Left ventricle myocardium superior (tissue), 1 donor: Measurements from ENCODE around the gene VPS4A. TPM values are rescaled to one million over a fixed set of nuclear protein-coding genes. Genes with fewer than 3 reads are reported as not detected.
"Not testable (repeated sequence)": the region's sequence is repeated elsewhere in the genome, so short reads cannot be mapped to it uniquely, and the experiment has no call there.

ENCODE experiments used
- ATAC-seq: fragments of 200-7000 bp; cut with Tn5 transposase; one replicate; pipeline ENCODE4 v1.9.1; 2020; ENCODE audit warnings: mild to moderate bottlenecking, moderate library complexity
- DNase-seq: peaks from one replicate; pipeline ENCODE4 v3.0.0-alpha.2; 2020
- intact Hi-C: fragments of 100-400 bp; cut with micrococcal nuclease; formaldehyde crosslinking; loops from one replicate; pipeline ENCODE4 v1.11.0; 2022
- long read RNA-seq: library from polyadenylated mRNA; unstranded; transcript quantifications from one replicate; pipeline ENCODE4 v2.0.0, GENCODE V29; 2021
- total RNA-seq: library from RNA; stranded (reverse); fragmentation: NEBNext Ultra II Directional; extraction: Animal tissue kit (Norgen Biotek cat#: 25700); gene quantifications from one replicate; pipeline ENCODE4 v1.2.1, GENCODE V29; 2021
- donor health status: DM: no; HTN: yes; CAD: no; lungs with severe emphysema.

Gene VPS4A
- total RNA-seq = 30.3 TPM
- long read RNA-seq, full-length matches to known transcripts = 99 of 168 reads
- long read RNA-seq, partial matches to known transcripts = 31 of 168 reads
- long read RNA-seq, other reads (novel, unspliced or antisense) = 38 of 168 reads

GRCh38 chr16:69310653-69311532, at the start of gene VPS4A:
Gene VPS4A, plus strand, starts transcription at chr16:69311350. Its CDS starts 162 bp downstream, at chr16:69311512.
- ATAC-seq = peak; percentile 94
- intact Hi-C loops = no loop called here
- peak; percentile 97 for DNase-seq

- DNase-seq (no peak), ATAC-seq (no peak)
These were observed 44.7 kb upstream of the VPS4A start for GRCh38 chr16:69266334-69267063.

GRCh38 chr16:69267633-69268032, 43.5 kb upstream of the VPS4A start:
- intact Hi-C loops = no loop called here
- DNase-seq (no peak), ATAC-seq (no peak)

More at GRCh38 chr16:69266334-69267063, 44.7 kb upstream of the VPS4A start:
- intact Hi-C loops = no loop called here

- intact Hi-C loops = no loop called here
- DNase-seq (no peak), ATAC-seq (no peak)
These were observed 40.8 kb upstream of the VPS4A start for GRCh38 chr16:69270395-69270794.

- DNase-seq = no peak
- ATAC-seq = no peak
- intact Hi-C loops = no loop called here
These were observed 40.3 kb upstream of the VPS4A start for GRCh38 chr16:69270831-69271230.

GRCh38 chr16:69273009-69273408, 38.1 kb upstream of the VPS4A start:
- intact Hi-C loops = no loop called here
- ATAC-seq = no peak
- DNase-seq = no peak

- intact Hi-C loops = no loop called here
- no peak for ATAC-seq
- no peak for DNase-seq
These were observed 36.4 kb upstream of the VPS4A start for GRCh38 chr16:69274699-69275235.

GRCh38 chr16:69276148-69277115, 34.7 kb upstream of the VPS4A start:
- intact Hi-C loops = no loop called here
- DNase-seq = peak; percentile 51
- ATAC-seq = peak; percentile 99

GRCh38 chr16:69277413-69277812, 33.7 kb upstream of the VPS4A start:
- intact Hi-C loops = no loop called here
- DNase-seq (no peak), ATAC-seq (no peak)

GRCh38 chr16:69283851-69284250, 27.3 kb upstream of the VPS4A start:
- intact Hi-C loops = loop anchor here (2.0 kb wide), 1 partner anchor 133 kb away; no protein-coding TSS in a partner anchor
- ATAC-seq (no peak), DNase-seq (no peak)

GRCh38 chr16:69285240-69285639, 25.9 kb upstream of the VPS4A start:
- DNase-seq (no peak), ATAC-seq (no peak)
- intact Hi-C loops = loop anchor here (2.0 kb wide), 1 partner anchor 134 kb away; no protein-coding TSS in a partner anchor

GRCh38 chr16:69286941-69287713, 24.0 kb upstream of the VPS4A start:
- ATAC-seq (peak; percentile 94), DNase-seq (peak; percentile 70)
- intact Hi-C loops = no loop called here

- intact Hi-C loops, ATAC-seq, DNase-seq: not testable (repeated sequence)
These were observed 19.5 kb upstream of the VPS4A start for GRCh38 chr16:69291657-69292056.

- intact Hi-C loops = no loop called here
- ATAC-seq = no peak
- no peak for DNase-seq
These were observed 17.7 kb upstream of the VPS4A start for GRCh38 chr16:69293401-69293800.

- ATAC-seq = no peak
- intact Hi-C loops = no loop called here
These were observed 17.1 kb upstream of the VPS4A start for GRCh38 chr16:69294051-69294450.

GRCh38 chr16:69296771-69297170, 14.4 kb upstream of the VPS4A start:
- DNase-seq, intact Hi-C loops, ATAC-seq: not testable (repeated sequence)

More at GRCh38 chr16:69294051-69294450, 17.1 kb upstream of the VPS4A start:
- DNase-seq = no peak

- ATAC-seq (no peak), DNase-seq (no peak)
- intact Hi-C loops = no loop called here
These were observed 12.9 kb upstream of the VPS4A start for GRCh38 chr16:69298261-69298660.

GRCh38 chr16:69301187-69301586, 10.0 kb upstream of the VPS4A start:
- intact Hi-C loops = no loop called here
- DNase-seq (no peak), ATAC-seq (no peak)
